Fibroblast of lung (primary cell): ENCODE measurements around the gene CTSW.

Experiments used
- CTCF ChIP-seq, 2 donors: IDR thresholded peaks in 1 of 2; conservative IDR thresholded peaks in 1 of 2; 1 replicate in 1 of 2; 2 replicates in 1 of 2; pipeline ENCODE4 v1.5.1; 2011 to 2012; ENCODE audit warnings: low read length in 2 of 2, control low read depth in 1 of 2, inconsistent platforms in 1 of 2, low read depth in 1 of 2, mild to moderate bottlenecking in 1 of 2
- EZH2 ChIP-seq: IDR thresholded peaks from 2 replicates; pipeline ENCODE4 v1.5.1; 2012; ENCODE audit warnings: low read length, control low read depth, mild to moderate bottlenecking; ENCODE audit errors: missing control alignments

- TF ChIP-seq CTCF (conservative IDR thresholded peaks at IDR 0.05 in 1 of 2, IDR thresholded peaks at IDR 0.05 in 1 of 2; ENCODE audit: low read depth in 1 of 2, low read length in 2 of 2) (no peak), EZH2 (no peak)
Measured at GRCh38 chr11:65932558-65932919, 52.9 kb downstream of the CTSW start.
